T-cell (primary cell): ENCODE measurements around the gene ARHGEF2. TPM values are rescaled to one million over a fixed set of nuclear protein-coding genes. Genes with fewer than 3 reads are reported as not detected.
"Not testable (repeated sequence)": the region's sequence is repeated elsewhere in the genome, so short reads cannot be mapped to it uniquely, and the experiment has no call there.

ENCODE experiments used
- ATAC-seq, 4 experiments: fragments of 200-7000 bp in 3 of 4; fragments of 150-1000 bp in 1 of 4; cut with Tn5 transposase; replicated peaks in 1 of 4; 1 replicate in 3 of 4; 2 replicates in 1 of 4; pipeline ENCODE4 v1.10.0; 2021; ENCODE audit warnings: moderate library complexity in 3 of 4, mild to moderate bottlenecking in 2 of 4, moderate number of reproducible peaks in 1 of 4
- CTCF ChIA-PET, 2 donors: fragments of 300-600 bp; sonication (Branson Sonifier 250); formaldehyde crosslinking; loops; one replicate each; lab custom pipeline; 2022; ENCODE audit warnings: antibody characterized with exemption in 2 of 2; lab: Charles Lee
- POLR2A ChIA-PET, 2 donors: fragments of 300-600 bp; sonication (Branson Sonifier 250); formaldehyde crosslinking; loops; one replicate each; lab custom pipeline; 2022; ENCODE audit warnings: antibody characterized with exemption in 2 of 2; lab: Charles Lee
- DNase-seq, 35 experiments: peaks; one replicate each; pipeline versions ENCODE4 v3.0.0 to v3.0.0-alpha.2; 2013 to 2023
- H3K27ac ChIP-seq: one replicate; pipeline ENCODE4 v1.5.1; 2013; ENCODE audit warnings: low read length
- H3K27me3 ChIP-seq, 2 experiments: replicated peaks in 1 of 2; 1 replicate in 1 of 2; 2 replicates in 1 of 2; pipeline versions ENCODE4 v1.6.1 to v1.7.0; 2013; ENCODE audit warnings: low read length in 1 of 2, mixed read lengths in 1 of 2; ENCODE audit not compliant: control insufficient read depth in 2 of 2, insufficient read depth in 2 of 2; ENCODE audit errors: extremely low read depth in 1 of 2
- H3K36me3 ChIP-seq, 2 donors: 1 replicate in 1 of 2; 2 replicates in 1 of 2; pipeline versions ENCODE4 v1.6.1 to v1.7.0; 2013; ENCODE audit warnings: low read length in 1 of 2; ENCODE audit not compliant: control insufficient read depth in 2 of 2, insufficient read depth in 1 of 2; ENCODE audit errors: extremely low read depth in 1 of 2
- H3K4me1 ChIP-seq, 2 experiments: 1 replicate in 1 of 2; 2 replicates in 1 of 2; pipeline versions ENCODE4 v1.6.1 to v1.7.0; 2013; ENCODE audit warnings: low read length in 2 of 2, mixed read lengths in 1 of 2; ENCODE audit not compliant: insufficient read depth in 2 of 2, control insufficient read depth in 1 of 2; ENCODE audit errors: extremely low read depth in 1 of 2
- H3K4me3 ChIP-seq, 2 donors: 1 replicate in 1 of 2; 2 replicates in 1 of 2; pipeline versions ENCODE4 v1.5.1 to v1.7.0; 2013; ENCODE audit warnings: mild to moderate bottlenecking in 2 of 2, low read length in 1 of 2, moderate library complexity in 1 of 2; ENCODE audit not compliant: control insufficient read depth in 1 of 2; ENCODE audit errors: extremely low read depth in 1 of 2
- H3K9me3 ChIP-seq: 2 replicates; pipeline ENCODE4 v1.7.0; 2013
- H3K27ac Mint-ChIP-seq, 2 donors: one replicate each; pipeline ENCODE4 v1.8.0; 2020 to 2021; ENCODE audit warnings: mild to moderate bottlenecking in 2 of 2, mixed read lengths in 2 of 2
- H3K27me3 Mint-ChIP-seq, 2 donors: one replicate each; pipeline ENCODE4 v1.8.0; 2021 to 2022; ENCODE audit warnings: mixed read lengths in 2 of 2
- H3K36me3 Mint-ChIP-seq: one replicate; pipeline ENCODE4 v1.8.0; 2021; ENCODE audit warnings: mixed read lengths
- H3K4me1 Mint-ChIP-seq, 3 donors: one replicate each; pipeline ENCODE4 v1.8.0; 2020 to 2022; ENCODE audit warnings: mixed read lengths in 3 of 3, mild to moderate bottlenecking in 1 of 3
- H3K4me3 Mint-ChIP-seq, 3 donors: one replicate each; pipeline ENCODE4 v1.8.0; 2020 to 2022; ENCODE audit warnings: mild to moderate bottlenecking in 3 of 3, mixed read lengths in 3 of 3, moderate library complexity in 3 of 3
- H3K9me3 Mint-ChIP-seq, 3 donors: one replicate each; pipeline ENCODE4 v1.8.0; 2020 to 2022; ENCODE audit warnings: mixed read lengths in 3 of 3
- WGBS: methylation state at CpG from one replicate; pipeline ENCODE4 v1.1.5; 2013; ENCODE audit warnings: missing lambda C conversion rate; ENCODE audit not compliant: insufficient coverage; 5-methylcytosine and 5-hydroxymethylcytosine counted together
- total RNA-seq, 35 experiments: library from RNA in 6 of 35; stranded (reverse) in 6 of 35; fragments of 120-200 nt in 1 of 35; gene quantifications; one replicate each; pipeline versions ENCODE4 v1.2.1 to v1.2.4 and lab custom pipeline; 2013 to 2026

The ARHGEF2 gene
- total RNA-seq, 5 donors from 2014 or later (not counting 1 experiment from before 2014, with no cell fraction given) = 110 to 174 (median 167) TPM

GRCh38 chr1:155933591-155934096, 44.7 kb downstream of the ARHGEF2 start:
- POLR2A ChIA-PET = interaction anchor here (0.6 to 2.1 kb wide), 5 partner anchors 11 to 252 kb away, joined by 3 to 15 read pairs (median 5); no protein-coding TSS in a partner anchor
- 8% methylated on average over 7 of the region's 10 CpGs for WGBS
- DNase-seq = peak in 2 of 35 experiments; percentile 11 to 20

GRCh38 chr1:155932487-155932886, 45.9 kb downstream of the ARHGEF2 start:
- Mint-ChIP-seq H3K36me3 (peaks cover 25% of the 10 kb centered on the region), H3K9me3 (no peaks in the 10 kb centered on the region), H3K4me1 (peaks cover 29 to 43% (median 36%) of the 10 kb centered on the region in 3 donors), H3K4me3 (peak overlapping the region in 2 of 3 donors; percentile 41 to 66), H3K27me3 (no peaks in the 10 kb centered on the region), H3K27ac (no peak overlapping the region)
- DNase-seq (no peak), ATAC-seq (no peak)
- no peak overlapping the region for H3K4me3 ChIP-seq
- H3K27ac ChIP-seq = no peak overlapping the region
- ChIA-PET CTCF (interaction anchor here in 1 of 2 donors (0.6 to 1.8 kb wide), 5 partner anchors 12 to 196 kb away, joined by 3 to 5 read pairs (median 3); no protein-coding TSS in a partner anchor), POLR2A (interaction anchor here (0.5 to 1.0 kb wide), 8 partner anchors 13 to 1311 kb away, joined by 3 to 8 read pairs (median 3); no protein-coding TSS in a partner anchor)
- peaks cover 21 to 41% of the 10 kb centered on the region in 2 experiments for H3K4me1 ChIP-seq
- WGBS = 100% methylated on average over 1 of the region's 5 CpGs
- H3K36me3 ChIP-seq = peaks cover 5 to 53% of the 10 kb centered on the region in 2 donors
- no peaks in the 10 kb centered on the region for H3K9me3 ChIP-seq
- no peaks in the 10 kb centered on the region for H3K27me3 ChIP-seq

More at GRCh38 chr1:155933591-155934096, 44.7 kb downstream of the ARHGEF2 start:
- no peak overlapping the region for H3K4me3 Mint-ChIP-seq
- peaks cover 19% of the 10 kb centered on the region for H3K36me3 Mint-ChIP-seq
- Histone ChIP-seq H3K9me3 (no peaks in the 10 kb centered on the region), H3K27ac (peak overlapping the region; percentile 77), H3K27me3 (no peaks in the 10 kb centered on the region), H3K4me1 (peaks cover 21 to 41% of the 10 kb centered on the region in 2 experiments), H3K36me3 (peaks cover 5 to 43% of the 10 kb centered on the region in 2 donors), H3K4me3 (peak overlapping the region; percentile 66 to 90)
- no peaks in the 10 kb centered on the region for H3K27me3 Mint-ChIP-seq
- H3K9me3 Mint-ChIP-seq = no peaks in the 10 kb centered on the region
- no peak for ATAC-seq
- peaks cover 34 to 46% (median 41%) of the 10 kb centered on the region in 3 donors for H3K4me1 Mint-ChIP-seq
- CTCF ChIA-PET = interaction anchor here in 1 of 2 donors (0.7 to 1.8 kb wide), 6 partner anchors 40 to 56 kb away, joined by 3 to 4 read pairs (median 3); no protein-coding TSS in a partner anchor
- no peak overlapping the region for H3K27ac Mint-ChIP-seq

- Mint-ChIP-seq H3K4me1 (peaks cover 29 to 43% (median 36%) of the 10 kb centered on the region in 3 donors), H3K27me3 (no peaks in the 10 kb centered on the region), H3K36me3 (peaks cover 28% of the 10 kb centered on the region), H3K27ac (no peak overlapping the region), H3K4me3 (peak overlapping the region in 2 of 3 donors; percentile 34 to 39), H3K9me3 (no peaks in the 10 kb centered on the region)
- Histone ChIP-seq H3K4me1 (peaks cover 21 to 41% of the 10 kb centered on the region in 2 experiments), H3K4me3 (no peak overlapping the region), H3K27me3 (no peaks in the 10 kb centered on the region), H3K27ac (no peak overlapping the region), H3K36me3 (peaks cover 5 to 57% of the 10 kb centered on the region in 2 donors), H3K9me3 (no peaks in the 10 kb centered on the region)
- ChIA-PET POLR2A (interaction anchor here (0.5 to 1.0 kb wide), 9 partner anchors 14 to 1310 kb away, joined by 3 to 8 read pairs (median 3); no protein-coding TSS in a partner anchor), CTCF (interaction anchor here (0.5 to 1.2 kb wide), 4 partner anchors 13 to 947 kb away, joined by 3 to 5 read pairs (median 3); no protein-coding TSS in a partner anchor)
- no peak for DNase-seq
- no CpG with 5 or more reads among the region's 1 CpG for WGBS
- no peak for ATAC-seq
Observed at GRCh38 chr1:155932081-155932480, 46.3 kb downstream of the ARHGEF2 start.

GRCh38 chr1:155931332-155932038, 46.9 kb downstream of the ARHGEF2 start:
- ChIA-PET POLR2A (interaction anchor here (0.5 to 0.7 kb wide), 3 partner anchors 125 to 430 kb away, joined by 3 to 8 read pairs (median 3); no protein-coding TSS in a partner anchor), CTCF (interaction anchor here in 1 of 2 donors (0.5 kb wide), 1 partner anchor 946 kb away, joined by 3 read pairs; no protein-coding TSS in a partner anchor)
- Histone ChIP-seq H3K36me3 (peaks cover 9 to 63% of the 10 kb centered on the region in 2 donors), H3K27me3 (no peaks in the 10 kb centered on the region), H3K27ac (no peak overlapping the region), H3K9me3 (no peaks in the 10 kb centered on the region), H3K4me3 (no peak overlapping the region), H3K4me1 (peaks cover 21 to 41% of the 10 kb centered on the region in 2 experiments)
- H3K36me3 Mint-ChIP-seq = peaks cover 34% of the 10 kb centered on the region
- peak overlapping the region; percentile 15 to 68 for H3K27ac Mint-ChIP-seq
- WGBS = 100% methylated on average over 1 of the region's 7 CpGs
- no peaks in the 10 kb centered on the region for H3K27me3 Mint-ChIP-seq
- peak overlapping the region in 2 of 3 donors; percentile 34 to 39 for H3K4me3 Mint-ChIP-seq
- no peaks in the 10 kb centered on the region for H3K9me3 Mint-ChIP-seq
- peaks cover 29 to 43% (median 36%) of the 10 kb centered on the region in 3 donors for H3K4me1 Mint-ChIP-seq
- ATAC-seq (no peak), DNase-seq (no peak)

- WGBS = 60% methylated on average over 1 of the region's 10 CpGs
- Histone ChIP-seq H3K4me1 (peaks cover 21 to 41% of the 10 kb centered on the region in 2 experiments), H3K36me3 (peaks cover 15 to 70% of the 10 kb centered on the region in 2 donors)
- H3K27ac Mint-ChIP-seq = peak overlapping the region; percentile 46 to 68
- CTCF ChIA-PET = interaction anchor here in 1 of 2 donors (0.6 kb wide), 1 partner anchor 78 kb away, joined by 6 read pairs; no protein-coding TSS in a partner anchor
- POLR2A ChIA-PET, H3K4me3 ChIP-seq, H3K9me3 ChIP-seq, ATAC-seq, H3K27me3 ChIP-seq, DNase-seq, H3K9me3 Mint-ChIP-seq, H3K27me3 Mint-ChIP-seq, H3K27ac ChIP-seq: not testable (repeated sequence)
- peaks cover 29 to 43% (median 34%) of the 10 kb centered on the region in 3 donors for H3K4me1 Mint-ChIP-seq
- peak overlapping the region in 2 of 3 donors; percentile 43 to 57 for H3K4me3 Mint-ChIP-seq
- H3K36me3 Mint-ChIP-seq = peaks cover 41% of the 10 kb centered on the region
Observed at GRCh38 chr1:155930725-155931124, 47.6 kb downstream of the ARHGEF2 start.

- peaks cover 29 to 43% (median 34%) of the 10 kb centered on the region in 3 donors for H3K4me1 Mint-ChIP-seq
Observed at GRCh38 chr1:155929057-155929456, 49.3 kb downstream of the ARHGEF2 start.

More at GRCh38 chr1:155929057-155929456, 49.3 kb downstream of the ARHGEF2 start:
- Histone ChIP-seq H3K9me3 (no peaks in the 10 kb centered on the region), H3K36me3 (peaks cover 23 to 86% of the 10 kb centered on the region in 2 donors), H3K4me1 (peaks cover 19 to 31% of the 10 kb centered on the region in 2 experiments), H3K4me3 (no peak overlapping the region), H3K27me3 (no peaks in the 10 kb centered on the region), H3K27ac (no peak overlapping the region)
- ChIA-PET CTCF (interaction anchor here in 1 of 2 donors (0.7 kb wide), 1 partner anchor 47 kb away, joined by 5 read pairs; no protein-coding TSS in a partner anchor), POLR2A (no interaction called here)
- ATAC-seq (no peak), DNase-seq (no peak)
- H3K9me3 Mint-ChIP-seq = no peaks in the 10 kb centered on the region
- peaks cover 46% of the 10 kb centered on the region for H3K36me3 Mint-ChIP-seq
- H3K4me3 Mint-ChIP-seq = no peak overlapping the region
- no peak overlapping the region for H3K27ac Mint-ChIP-seq
- WGBS = 67% methylated on average over 1 of the region's 5 CpGs
- H3K27me3 Mint-ChIP-seq = no peaks in the 10 kb centered on the region
